Lower leg skin (tissue), 3 donors: ENCODE data around the gene DSC3.
"Not testable (repeated sequence)": the region's sequence is repeated elsewhere in the genome, so short reads cannot be mapped to it uniquely, and the experiment has no call there.

Source experiments
- POLR2A ChIP-seq, 2 donors: fragments of 450-650 bp; IDR thresholded peaks; one replicate each; pipeline ENCODE4 v1.6.1; 2016 to 2017; ENCODE audit warnings: antibody characterized with exemption in 2 of 2, mild to moderate bottlenecking in 1 of 2, moderate library complexity in 1 of 2
- TF ChIP-seq, protein P1 (sequence below), 3 donors: fragments of 450-650 bp; IDR thresholded peaks; one replicate each; pipeline ENCODE4 v1.5.1; 2016; ENCODE audit warnings: antibody characterized with exemption in 3 of 3, mild to moderate bottlenecking in 3 of 3, moderate library complexity in 2 of 3

- TF ChIP-seq, protein P1, sequence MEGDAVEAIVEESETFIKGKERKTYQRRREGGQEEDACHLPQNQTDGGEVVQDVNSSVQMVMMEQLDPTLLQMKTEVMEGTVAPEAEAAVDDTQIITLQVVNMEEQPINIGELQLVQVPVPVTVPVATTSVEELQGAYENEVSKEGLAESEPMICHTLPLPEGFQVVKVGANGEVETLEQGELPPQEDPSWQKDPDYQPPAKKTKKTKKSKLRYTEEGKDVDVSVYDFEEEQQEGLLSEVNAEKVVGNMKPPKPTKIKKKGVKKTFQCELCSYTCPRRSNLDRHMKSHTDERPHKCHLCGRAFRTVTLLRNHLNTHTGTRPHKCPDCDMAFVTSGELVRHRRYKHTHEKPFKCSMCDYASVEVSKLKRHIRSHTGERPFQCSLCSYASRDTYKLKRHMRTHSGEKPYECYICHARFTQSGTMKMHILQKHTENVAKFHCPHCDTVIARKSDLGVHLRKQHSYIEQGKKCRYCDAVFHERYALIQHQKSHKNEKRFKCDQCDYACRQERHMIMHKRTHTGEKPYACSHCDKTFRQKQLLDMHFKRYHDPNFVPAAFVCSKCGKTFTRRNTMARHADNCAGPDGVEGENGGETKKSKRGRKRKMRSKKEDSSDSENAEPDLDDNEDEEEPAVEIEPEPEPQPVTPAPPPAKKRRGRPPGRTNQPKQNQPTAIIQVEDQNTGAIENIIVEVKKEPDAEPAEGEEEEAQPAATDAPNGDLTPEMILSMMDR (IDR thresholded peaks at IDR 0.05), result not testable (repeated sequence)
- not testable (repeated sequence) for TF ChIP-seq POLR2A (IDR thresholded peaks at IDR 0.05)
Measured at GRCh38 chr18:31037686-31038085, 4.9 kb downstream of the DSC3 start.
